IPS-11a (cell line): Measurements from ENCODE around the gene SUMO3.

Experiments used
- H3K4me3 ChIP-seq: one replicate; pipeline ENCODE4 v1.5.1; 2013; ENCODE audit warnings: low read depth, low read length, control low read depth

Gene SUMO3

GRCh38 chr21:44762221-44763049, 55.4 kb downstream of the SUMO3 start:
- no peak overlapping the region for H3K4me3 ChIP-seq

- no peak overlapping the region for H3K4me3 ChIP-seq
Observed at GRCh38 chr21:44761747-44762208, 56.1 kb downstream of the SUMO3 start.

- no peak overlapping the region for H3K4me3 ChIP-seq
Observed at GRCh38 chr21:44761011-44761729, 56.7 kb downstream of the SUMO3 start.

GRCh38 chr21:44760376-44760775, 57.5 kb downstream of the SUMO3 start:
- no peak overlapping the region for H3K4me3 ChIP-seq

- H3K4me3 ChIP-seq, result no peak overlapping the region
Observed at GRCh38 chr21:44759628-44760285, 58.1 kb downstream of the SUMO3 start.

GRCh38 chr21:44758781-44759627, 58.9 kb downstream of the SUMO3 start:
- no peak overlapping the region for H3K4me3 ChIP-seq

- no peak overlapping the region for H3K4me3 ChIP-seq
Observed at GRCh38 chr21:44758141-44758561, 59.7 kb downstream of the SUMO3 start.

GRCh38 chr21:44757731-44758130, 60.1 kb downstream of the SUMO3 start:
- H3K4me3 ChIP-seq, result no peak overlapping the region

GRCh38 chr21:44756423-44757185, 61.3 kb downstream of the SUMO3 start:
- no peak overlapping the region for H3K4me3 ChIP-seq
